ENCODE results near the gene IRAK3. TPM values are rescaled to one million over a fixed set of nuclear protein-coding genes. Genes with fewer than 3 reads are reported as not detected.
"Not testable (repeated sequence)": the region's sequence is repeated elsewhere in the genome, so short reads cannot be mapped to it uniquely, and the experiment has no call there.

The IRAK3 gene
- total RNA-seq, 1 donor from 2014 or later, result 5.0 TPM

DNA sequence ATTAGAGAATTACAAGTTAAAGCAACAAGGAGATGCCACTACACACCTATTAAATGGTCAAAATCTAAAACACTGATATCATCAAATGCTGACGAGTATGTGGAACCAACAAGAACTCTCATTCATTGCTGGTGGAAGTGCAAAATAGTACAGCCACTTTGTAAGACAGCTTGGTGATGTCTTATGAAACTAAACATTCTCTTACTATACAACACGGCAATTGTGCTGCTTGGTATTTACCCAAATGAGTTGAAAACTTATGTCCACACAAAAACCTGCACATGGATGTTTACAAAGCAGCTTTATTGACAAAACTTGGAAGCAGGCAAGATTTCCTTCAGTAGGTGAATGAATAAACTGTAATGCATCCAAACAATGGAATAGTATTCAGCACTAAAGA is 22.5 kb upstream of the IRAK3 start:
- no peak for DNase-seq (ENCODE audit: missing footprints)
- intact Hi-C loops (cut with DNase I), result loop anchor here (5.0 kb wide), 1 partner anchor 34 kb away; the partner anchor contains the start of gene LLPH
- no peak for ATAC-seq

- intact Hi-C loops (cut with DNase I), result loop anchor here (5.0 kb wide), 1 partner anchor 36 kb away; the partner anchor contains the start of gene LLPH
- DNase-seq (ENCODE audit: missing footprints), result no peak
Observed at GRCh38 chr12:66168410-66168809, 20.6 kb upstream of the IRAK3 start.

GRCh38 chr12:66169221-66170170 is 19.5 kb upstream of the IRAK3 start, which contains the start of gene TMBIM4:
TMBIM4 (minus strand) TSS chr12:66169996; CDS start chr12:66169951, 45 bp downstream.
- peak; percentile 93 for DNase-seq (ENCODE audit: missing footprints)
- peak; percentile 97 for ATAC-seq
- intact Hi-C loops (cut with DNase I), result loop anchor here (1.0 to 5.0 kb wide), 2 partner anchors 20 to 37 kb away; partner anchors contain the start of genes IRAK3 and LLPH

More at GRCh38 chr12:66168410-66168809, 20.6 kb upstream of the IRAK3 start:
- no peak for ATAC-seq

GRCh38 chr12:66170606-66171005 is 18.4 kb upstream of the IRAK3 start:
- intact Hi-C loops (cut with DNase I), result no loop called here

GRCh38 chr12:66174391-66175325 is 14.4 kb upstream of the IRAK3 start:
- intact Hi-C loops (cut with DNase I); ATAC-seq: not testable (repeated sequence)
- peak; percentile 68 for DNase-seq (ENCODE audit: missing footprints)

More at GRCh38 chr12:66170606-66171005, 18.4 kb upstream of the IRAK3 start:
- no peak for ATAC-seq
- no peak for DNase-seq (ENCODE audit: missing footprints)

GRCh38 chr12:66176105-66176900 is 12.7 kb upstream of the IRAK3 start:
- no peak for DNase-seq (ENCODE audit: missing footprints)
- no peak for ATAC-seq
- intact Hi-C loops (cut with DNase I), result no loop called here

GRCh38 chr12:66182956-66183355 is 6.1 kb upstream of the IRAK3 start:
- DNase-seq (ENCODE audit: missing footprints) (no peak), ATAC-seq (no peak)
- intact Hi-C loops (cut with DNase I), result no loop called here

DNA sequence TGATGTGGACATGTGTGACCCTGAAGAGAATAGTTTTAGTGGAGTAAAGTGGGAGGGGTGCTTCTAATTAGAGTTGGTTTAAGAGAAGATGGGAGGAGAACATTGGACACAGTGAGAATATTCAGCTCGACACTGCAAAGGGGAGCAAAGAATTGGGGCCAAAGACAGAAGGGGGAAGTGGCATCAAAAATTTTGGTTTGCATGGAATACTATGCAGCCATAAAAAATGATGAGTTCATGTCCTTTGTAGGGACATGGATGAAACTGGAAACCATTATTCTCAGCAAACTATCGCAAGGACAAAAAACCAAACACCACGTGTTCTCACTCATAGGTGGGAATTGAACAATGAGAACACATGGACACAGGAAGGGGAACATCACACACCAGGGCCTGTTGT is 4.2 kb upstream of the IRAK3 start:
- DNase-seq (ENCODE audit: missing footprints); ATAC-seq; intact Hi-C loops (cut with DNase I): not testable (repeated sequence)

GRCh38 chr12:66187036-66187435 is 2.0 kb upstream of the IRAK3 start:
- intact Hi-C loops (cut with DNase I), result no loop called here
- DNase-seq (ENCODE audit: missing footprints) (no peak), ATAC-seq (no peak)

- intact Hi-C loops (cut with DNase I), result no loop called here
- ATAC-seq (no peak), DNase-seq (ENCODE audit: missing footprints) (no peak)
Observed at GRCh38 chr12:66187821-66188220, 1.2 kb upstream of the IRAK3 start.

- DNase-seq (ENCODE audit: missing footprints) (no peak), ATAC-seq (no peak)
- intact Hi-C loops (cut with DNase I), result loop anchor here (1.0 kb wide), 1 partner anchor 20 kb away; the partner anchor contains the start of gene TMBIM4
Observed at GRCh38 chr12:66189486-66189843, 451 bp downstream of the IRAK3 start.

- intact Hi-C loops (cut with DNase I), result loop anchor here (1.0 kb wide), 1 partner anchor 21 kb away; the partner anchor contains the start of gene TMBIM4
- ATAC-seq (no peak), DNase-seq (ENCODE audit: missing footprints) (no peak)
Observed at GRCh38 chr12:66189889-66190288, 875 bp downstream of the IRAK3 start.

DNA sequence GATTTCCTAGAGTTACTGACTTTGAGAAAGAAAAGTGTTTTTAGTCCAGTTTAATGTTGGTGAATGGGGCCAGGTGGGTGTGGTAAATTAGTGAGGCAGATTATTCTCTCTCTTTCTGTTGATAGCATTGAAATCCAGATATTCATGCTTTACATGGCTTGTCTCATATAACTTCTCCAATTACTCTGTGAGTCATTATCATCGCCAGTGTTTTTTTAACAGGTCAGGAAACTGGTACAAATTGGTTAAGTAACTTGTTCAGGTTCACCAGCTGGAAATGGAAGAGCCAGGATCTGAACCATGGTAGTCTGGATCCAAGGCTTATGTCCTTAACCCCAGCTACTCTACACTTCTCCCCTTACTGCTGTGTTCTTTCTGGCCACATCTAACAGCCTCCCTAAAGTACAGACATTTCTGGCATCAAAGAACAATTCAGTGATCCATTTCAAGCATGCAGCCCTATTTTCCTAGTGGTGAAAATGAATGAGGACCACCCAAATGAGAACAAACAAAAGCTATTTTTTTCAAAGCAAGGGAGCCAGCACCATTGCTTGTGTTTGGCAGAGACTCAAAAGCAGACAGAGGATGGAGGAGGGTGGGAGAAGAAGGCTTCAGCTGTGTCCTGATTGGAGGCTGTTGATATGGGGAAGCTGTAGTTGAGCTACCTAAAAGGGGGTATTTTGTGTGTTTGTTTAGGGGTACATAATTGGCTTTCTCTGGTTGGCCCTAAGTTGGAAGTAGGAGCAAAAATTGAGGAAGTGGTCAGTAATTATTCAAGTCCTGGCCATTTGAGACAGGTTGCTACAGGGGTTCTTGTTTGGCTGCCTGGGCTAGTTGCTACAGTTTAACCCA is 1.7 kb downstream of the IRAK3 start:
- no peak for DNase-seq (ENCODE audit: missing footprints)
- intact Hi-C loops (cut with DNase I), result no loop called here
- ATAC-seq, result no peak

DNA sequence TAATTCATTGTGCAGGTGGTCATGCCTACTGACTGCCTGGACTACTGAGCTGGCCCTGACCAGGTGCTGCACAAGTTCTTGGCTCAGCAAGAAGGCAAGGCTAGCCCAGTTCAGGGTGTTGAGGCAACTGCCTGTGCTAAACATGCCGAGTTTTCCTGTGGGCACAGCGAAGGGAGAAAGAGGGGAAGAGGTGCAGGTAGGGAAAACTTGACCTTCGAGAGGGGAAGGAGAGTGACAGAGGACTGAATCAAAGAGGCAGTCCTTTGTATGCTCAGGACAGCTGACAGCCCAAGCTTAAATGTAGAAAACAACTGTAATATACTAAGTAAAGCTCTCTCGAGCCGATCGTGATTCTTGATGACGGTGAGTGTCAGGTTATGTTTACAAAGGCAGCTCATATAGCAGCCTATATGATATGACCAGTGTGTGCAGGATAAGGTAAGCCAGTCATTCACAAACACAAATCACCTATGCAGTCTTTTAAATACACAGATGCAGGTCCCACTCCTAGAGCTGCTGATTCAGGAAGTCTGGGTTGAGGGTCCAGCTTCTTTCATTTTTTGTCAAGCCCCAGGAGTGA is 2.6 kb downstream of the IRAK3 start:
- intact Hi-C loops (cut with DNase I), result no loop called here
- ATAC-seq (no peak), DNase-seq (ENCODE audit: missing footprints) (no peak)

- ATAC-seq (no peak), DNase-seq (ENCODE audit: missing footprints) (no peak)
- intact Hi-C loops (cut with DNase I), result no loop called here
Observed at GRCh38 chr12:66194122-66194521, 5.1 kb downstream of the IRAK3 start.

GRCh38 chr12:66195242-66195641 is 6.2 kb downstream of the IRAK3 start:
- intact Hi-C loops (cut with DNase I), result no loop called here
- ATAC-seq (no peak), DNase-seq (ENCODE audit: missing footprints) (no peak)

DNA sequence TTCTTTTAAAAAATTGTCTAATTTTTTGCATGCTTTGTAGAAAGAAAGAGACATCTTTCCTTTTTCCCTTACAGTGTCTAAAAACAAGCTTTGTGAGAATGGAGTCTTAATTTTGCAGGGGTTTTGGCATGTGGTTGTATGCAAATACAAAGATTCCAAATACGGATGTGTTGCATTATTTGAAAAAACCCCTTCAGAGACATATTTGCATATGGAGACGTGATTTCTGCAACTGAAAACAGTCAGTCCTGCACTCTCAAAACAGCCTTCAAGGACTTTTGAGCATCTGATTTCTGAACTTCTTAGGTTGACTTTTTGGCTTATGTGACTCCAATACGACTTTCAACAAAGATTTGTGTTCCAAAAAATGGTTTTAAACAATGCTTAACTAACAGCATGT is 7.8 kb downstream of the IRAK3 start:
- intact Hi-C loops (cut with DNase I), result no loop called here
- no peak for ATAC-seq
- DNase-seq (ENCODE audit: missing footprints), result no peak

Data from Right ventricle myocardium inferior (tissue), 1 donor.